GM19193 (cell line): ENCODE measurements around the gene HYAL3.

Source experiments
- POLR2A ChIP-seq: IDR thresholded peaks from 4 replicates; pipeline ENCODE4 v1.6.1; 2011; ENCODE audit not compliant: insufficient read depth, insufficient read length; ENCODE audit errors: extremely low read depth

HYAL3 gene

GRCh38 chr3:50302095-50303012 is 3.1 kb upstream of the HYAL3 start:
- no peak for TF ChIP-seq POLR2A

GRCh38 chr3:50300681-50301254 is 1.6 kb upstream of the HYAL3 start:
- TF ChIP-seq POLR2A, result no peak

DNA sequence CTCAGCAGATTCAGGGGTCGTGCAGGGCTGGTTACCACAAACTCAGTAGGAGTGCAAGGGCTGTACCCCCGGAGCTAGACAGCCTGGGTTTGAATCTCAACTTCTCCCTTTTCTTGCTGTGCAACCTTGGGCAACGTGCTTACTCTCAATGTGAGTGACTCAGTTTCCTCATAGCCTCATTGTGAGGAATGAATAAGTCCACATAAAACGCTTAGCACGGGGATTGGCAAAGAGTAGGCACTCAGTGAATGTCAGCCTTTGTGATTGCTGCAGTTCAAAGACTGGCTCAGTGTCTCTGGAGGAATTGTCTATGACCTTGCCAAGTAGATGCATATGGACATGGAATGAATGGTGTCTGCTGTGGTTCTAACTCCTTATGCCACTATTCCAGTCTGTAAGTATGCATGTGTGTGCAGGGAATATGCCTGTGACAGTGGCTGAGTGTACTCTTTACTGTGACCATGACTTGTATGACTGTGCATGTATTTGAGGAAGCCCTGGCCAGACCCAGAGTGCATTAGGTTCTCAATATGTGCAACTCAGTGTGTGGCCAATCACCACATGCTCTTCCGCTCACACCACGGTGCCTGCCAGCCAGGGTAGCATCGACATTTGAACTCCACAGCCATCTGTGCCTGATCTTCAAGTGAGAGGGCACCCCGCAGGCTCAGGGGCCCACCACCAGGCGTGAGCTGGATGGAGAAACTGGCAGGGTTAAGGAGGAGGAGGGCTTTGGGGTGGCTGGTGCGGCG is 900 bp upstream of the HYAL3 start:
- no peak for TF ChIP-seq POLR2A

DNA sequence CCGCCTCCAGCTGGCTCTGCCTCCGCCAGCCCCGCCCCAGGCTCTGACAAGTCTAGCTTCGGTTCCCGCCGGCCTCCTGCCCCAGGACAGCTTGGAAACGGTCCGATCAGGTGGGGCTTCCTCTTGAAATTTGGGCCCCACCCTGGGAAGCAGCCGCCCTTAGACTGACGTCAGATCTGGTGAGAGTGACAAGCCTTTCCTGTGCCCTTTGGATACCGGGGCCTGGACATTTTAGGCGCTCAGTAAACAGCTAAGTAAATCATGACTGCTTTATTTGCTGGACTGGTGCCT is 378 bp upstream of the HYAL3 start:
- TF ChIP-seq POLR2A, result no peak

DNA sequence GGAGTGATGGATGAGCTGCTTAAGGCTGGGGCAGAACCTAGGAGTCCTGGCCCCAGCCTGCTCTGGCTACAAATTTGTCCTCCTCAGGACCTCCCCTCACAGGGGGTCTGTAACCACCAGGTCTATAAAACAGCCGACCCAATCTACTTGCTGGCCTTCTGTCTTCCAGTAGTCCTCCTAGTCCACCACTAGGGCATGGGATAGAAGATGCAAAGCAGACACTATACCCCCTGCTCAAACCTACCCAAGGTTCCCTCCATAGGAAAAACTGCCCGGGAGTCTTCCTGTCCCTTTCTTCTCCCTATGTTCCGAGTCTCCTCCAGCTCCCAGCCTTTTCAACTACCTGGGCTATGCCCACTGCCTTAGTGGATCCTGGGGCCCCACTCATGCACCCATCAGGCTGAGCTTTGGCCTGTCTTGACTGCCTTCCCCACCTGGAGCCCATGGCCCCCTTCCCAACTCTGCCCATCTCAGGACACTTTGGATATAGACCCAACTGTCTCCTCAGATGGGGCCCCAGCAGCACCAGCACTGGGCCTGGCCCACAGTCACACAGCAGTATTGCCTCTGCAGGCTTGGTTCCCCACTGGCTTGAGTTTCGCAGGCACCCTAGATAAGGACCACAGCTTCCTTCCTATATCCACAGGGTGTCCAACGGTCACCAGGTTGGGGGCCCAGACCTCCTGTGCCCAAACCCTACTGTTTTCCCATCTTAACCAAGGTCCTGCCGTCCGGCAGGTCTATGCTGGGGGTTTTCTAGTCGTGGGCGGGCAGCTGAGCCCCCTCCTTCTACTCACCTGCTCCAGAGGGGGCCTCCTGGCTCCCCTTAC is 1.1 kb downstream of the HYAL3 start:
- no peak for TF ChIP-seq POLR2A

DNA sequence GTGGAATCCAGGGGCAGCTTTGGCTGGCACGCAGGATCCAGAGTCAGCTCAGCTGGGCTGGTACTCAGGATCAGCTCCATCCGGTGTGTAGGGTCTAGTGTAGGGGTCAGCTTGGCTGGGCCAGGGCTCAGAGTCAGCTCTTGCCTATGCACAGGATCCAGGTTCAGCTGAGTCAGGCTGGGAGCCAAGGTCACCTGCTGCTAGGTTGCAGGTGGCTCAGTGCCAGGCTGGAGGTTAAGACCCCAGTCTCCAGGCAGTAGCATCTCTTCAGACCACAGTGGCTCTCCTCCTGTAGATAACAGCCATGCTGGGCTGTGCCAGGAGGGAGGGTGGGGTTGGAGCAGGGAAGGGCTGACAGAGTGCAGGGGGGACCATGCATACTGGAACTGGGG is 1.8 kb downstream of the HYAL3 start:
- no peak for TF ChIP-seq POLR2A

GRCh38 chr3:50296721-50297383 is 2.4 kb downstream of the HYAL3 start:
- TF ChIP-seq POLR2A, result no peak

- no peak for TF ChIP-seq POLR2A
Measured at GRCh38 chr3:50295553-50296431, 3.4 kb downstream of the HYAL3 start.

GRCh38 chr3:50294492-50295403 is 4.5 kb downstream of the HYAL3 start:
- TF ChIP-seq POLR2A, result no peak

DNA sequence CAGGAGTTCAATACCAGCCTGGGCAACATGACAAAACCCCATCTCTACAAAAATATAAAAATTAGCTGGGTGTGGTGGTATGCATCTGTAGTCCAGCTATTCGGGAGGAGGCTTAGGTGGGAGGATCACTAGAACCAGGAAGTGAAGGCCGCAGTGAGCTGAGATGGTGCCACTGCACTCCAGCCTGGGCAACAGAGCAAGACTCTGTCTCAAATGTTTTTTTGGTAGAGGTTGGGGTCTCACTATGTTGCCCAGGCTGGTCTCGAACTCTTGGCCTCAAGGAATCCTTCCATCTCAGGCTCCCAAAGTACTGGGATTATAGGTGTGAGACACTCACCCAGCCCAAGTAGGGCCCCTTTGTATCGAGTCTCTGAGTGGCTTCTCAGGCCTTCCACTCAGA is 5.1 kb downstream of the HYAL3 start:
- no peak for TF ChIP-seq POLR2A

- no peak for TF ChIP-seq POLR2A
Measured at GRCh38 chr3:50293079-50293801, 6.0 kb downstream of the HYAL3 start.
